BLaER1 treated with 17β-estradiol and CSF1 and Interleukin-3, amounts not matched to agents 10 nM and 100 nM (cell line): Measurements from ENCODE around the gene AKT3.
"Not testable (repeated sequence)": the region's sequence is repeated elsewhere in the genome, so short reads cannot be mapped to it uniquely, and the experiment has no call there.

Source experiments
- H3K27ac ChIP-seq, 11 experiments: shearing (Covaris generic); formaldehyde crosslinking; 2 replicates each; pipeline ENCODE4 v1.8.1; 2022
- H3K27me3 ChIP-seq, 11 experiments: shearing (Covaris generic); formaldehyde crosslinking; 2 replicates each; pipeline ENCODE4 v1.8.1; 2022
- H3K36me3 ChIP-seq, 11 experiments: shearing (Covaris generic); formaldehyde crosslinking; 2 replicates each; pipeline ENCODE4 v1.8.1; 2022
- H3K4me1 ChIP-seq, 10 experiments: shearing (Covaris generic); formaldehyde crosslinking; 2 replicates each; pipeline ENCODE4 v1.8.1; 2022
- H3K4me2 ChIP-seq, 11 experiments: shearing (Covaris generic); formaldehyde crosslinking; 2 replicates each; pipeline ENCODE4 v1.8.1; 2022
- H3K4me3 ChIP-seq, 10 experiments: shearing (Covaris generic); formaldehyde crosslinking; 2 replicates each; pipeline ENCODE4 v1.8.1; 2022
- H3K9ac ChIP-seq, 11 experiments: shearing (Covaris generic); formaldehyde crosslinking; 2 replicates each; pipeline ENCODE4 v1.8.1; 2022
- H3K9me3 ChIP-seq, 11 experiments: shearing (Covaris generic); formaldehyde crosslinking; replicated peaks in 1 of 11; 2 replicates each; pipeline ENCODE4 v1.8.1; 2022
- H4K20me1 ChIP-seq, 11 experiments: shearing (Covaris generic); formaldehyde crosslinking; 2 replicates each; pipeline ENCODE4 v1.8.1; 2022
- Cebpa-rat ChIP-seq, 11 experiments: shearing (Covaris generic); IDR thresholded peaks; 2 replicates each; pipeline ENCODE4 v1.8.1; 2022

AKT3 gene

DNA sequence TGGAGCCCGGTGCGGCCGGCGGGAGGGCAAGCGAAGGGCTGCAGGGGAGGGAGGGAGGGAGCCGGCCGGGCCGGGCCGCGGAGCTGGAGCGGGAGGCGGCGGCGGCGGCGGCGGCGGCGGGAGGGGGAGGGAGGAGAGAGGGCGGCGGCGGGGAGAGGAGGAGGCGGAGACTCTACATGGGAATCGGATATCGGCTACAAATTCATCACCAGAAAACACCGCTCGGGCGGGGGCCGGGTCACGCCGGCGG is at the start of gene AKT3:
Gene AKT3, minus strand, starts transcription at position 42 of the 250 bp plus-strand sequence. CDS start 7,073 bp downstream, outside the sequence.
- Histone ChIP-seq H4K20me1 (peaks cover 0 to 37% (median 18%) of the 10 kb centered on the region in 11 experiments; a peak in 11 of 22 replicates), H3K27me3 (no peaks in the 10 kb centered on the region; a peak in 3 of 22 replicates), H3K36me3 (no peaks in the 10 kb centered on the region), H3K9me3 (no peaks in the 10 kb centered on the region), H3K27ac (peak within 1 kb of the TSS; percentile 86 to 96 (median 92)), H3K4me1 (peaks cover 13 to 30% (median 24%) of the 10 kb centered on the region in 10 experiments), H3K4me3 (peak within 1 kb of the TSS; percentile 72 to 92 (median 80)), H3K9ac (peak within 1 kb of the TSS; percentile 88 to 95 (median 91)), H3K4me2 (peak within 1 kb of the TSS; percentile 80 to 96 (median 89))
- no peak for TF ChIP-seq Cebpa-rat (IDR thresholded peaks at IDR 0.05)

DNA sequence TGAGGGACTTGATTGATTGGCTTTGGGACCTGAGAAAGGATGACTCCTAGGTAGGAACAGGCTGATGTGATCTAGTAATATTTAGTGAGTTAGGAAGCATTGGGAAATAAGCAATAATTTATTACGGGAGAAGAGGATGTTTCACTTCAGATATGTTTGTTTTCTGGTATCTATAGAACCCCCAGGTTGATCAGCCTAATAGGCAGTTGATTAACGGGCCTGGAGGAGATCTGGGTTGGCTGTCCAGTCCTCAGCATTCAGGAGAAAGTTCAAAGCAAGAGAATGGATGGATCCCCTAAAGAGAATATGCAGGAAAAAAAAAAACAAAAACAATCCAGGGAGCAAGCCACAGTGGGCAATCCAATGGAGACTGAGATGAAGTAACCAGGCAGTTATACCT is 48.2 kb upstream of the AKT3 start:
- no peak overlapping the region for H3K4me2 ChIP-seq
- no peak for TF ChIP-seq Cebpa-rat (IDR thresholded peaks at IDR 0.05)
- no peaks in the 10 kb centered on the region for H4K20me1 ChIP-seq
- H3K4me1 ChIP-seq: no peaks in the 10 kb centered on the region
- H3K27ac ChIP-seq: no peak overlapping the region
- no peaks in the 10 kb centered on the region for H3K36me3 ChIP-seq
- H3K9ac ChIP-seq: no peak overlapping the region
- no peak overlapping the region for H3K4me3 ChIP-seq
- H3K9me3 ChIP-seq: no peaks in the 10 kb centered on the region
- H3K27me3 ChIP-seq: no peaks in the 10 kb centered on the region

DNA sequence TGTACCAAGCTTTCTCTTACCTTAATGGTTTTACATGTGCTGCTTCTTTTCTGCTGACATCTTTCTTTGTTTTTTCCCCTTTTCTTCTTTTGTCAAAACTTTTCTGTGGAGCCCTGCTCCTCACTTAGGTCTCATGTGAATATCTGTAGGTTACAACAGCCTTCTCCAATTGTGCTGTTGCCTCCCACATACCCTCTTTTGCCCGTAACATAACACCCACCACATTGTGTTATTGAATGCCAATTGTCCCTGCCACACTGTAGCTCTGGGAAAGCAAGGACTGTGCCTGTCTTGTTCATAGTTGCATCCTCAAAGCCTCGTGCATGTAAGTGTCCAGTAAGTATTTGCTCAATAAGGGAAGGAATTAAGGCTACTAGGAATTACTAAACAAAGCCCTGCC is 46.3 kb upstream of the AKT3 start:
- Histone ChIP-seq H3K4me2 (no peak overlapping the region), H3K27ac (no peak overlapping the region), H3K4me1 (no peaks in the 10 kb centered on the region), H3K4me3 (no peak overlapping the region), H3K9ac (no peak overlapping the region), H4K20me1 (no peaks in the 10 kb centered on the region), H3K27me3 (no peaks in the 10 kb centered on the region), H3K36me3 (no peaks in the 10 kb centered on the region), H3K9me3 (no peaks in the 10 kb centered on the region)
- TF ChIP-seq Cebpa-rat (IDR thresholded peaks at IDR 0.05): no peak

DNA sequence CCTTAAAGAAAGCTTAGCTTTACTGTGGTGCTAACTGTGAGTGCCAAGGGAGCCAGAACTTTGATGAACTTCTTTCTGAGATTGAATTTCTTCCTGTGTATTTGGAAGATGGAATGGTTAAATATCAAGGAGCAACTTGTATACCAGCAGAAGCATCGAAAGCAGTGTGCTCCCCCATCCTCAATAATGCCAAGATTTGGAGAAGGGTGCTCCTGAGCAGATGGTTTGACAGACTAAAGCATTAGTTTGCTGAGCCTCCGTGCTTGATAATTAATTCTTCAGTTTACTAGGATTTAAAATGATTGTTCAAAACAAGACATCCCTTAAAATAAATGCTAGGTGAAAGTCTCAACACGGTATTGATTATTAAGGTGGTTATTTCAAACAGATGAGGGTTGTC is 42.4 kb upstream of the AKT3 start:
- H3K27me3 ChIP-seq: no peaks in the 10 kb centered on the region
- no peaks in the 10 kb centered on the region for H3K9me3 ChIP-seq
- H3K27ac ChIP-seq: no peak overlapping the region
- TF ChIP-seq Cebpa-rat (IDR thresholded peaks at IDR 0.05): no peak
- H3K36me3 ChIP-seq: no peaks in the 10 kb centered on the region
- H3K4me3 ChIP-seq: no peak overlapping the region
- no peak overlapping the region for H3K9ac ChIP-seq
- no peaks in the 10 kb centered on the region for H4K20me1 ChIP-seq
- H3K4me1 ChIP-seq: 0 out of 20 replicates have a peak, but pooled peaks cover 0 to 5% (median 0%) of the 10 kb centered on the region in 10 experiments
- no peak overlapping the region for H3K4me2 ChIP-seq

DNA sequence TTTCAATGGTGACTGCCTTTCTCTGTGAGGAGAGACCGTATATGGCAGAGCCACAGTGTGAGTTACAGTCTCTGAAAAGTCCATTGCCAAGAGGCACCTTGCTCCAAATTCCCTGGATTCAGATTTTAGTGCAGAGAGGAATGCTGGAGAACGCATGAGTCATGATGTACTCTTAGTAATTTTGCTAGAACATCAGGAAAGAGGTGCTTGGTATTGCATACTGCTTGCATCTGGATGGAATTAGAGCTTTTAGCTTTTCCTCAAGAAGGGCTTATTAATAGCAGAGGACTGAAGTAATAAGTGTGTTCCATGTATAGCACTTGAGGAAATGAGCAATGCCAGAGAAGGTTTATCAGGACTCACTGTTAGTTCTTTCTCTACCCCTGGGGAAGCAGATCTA is 40.5 kb upstream of the AKT3 start:
- Histone ChIP-seq H4K20me1 (no peaks in the 10 kb centered on the region), H3K4me3 (no peak overlapping the region), H3K4me1 (0 out of 20 replicates have a peak, but pooled peaks cover 0 to 5% (median 0%) of the 10 kb centered on the region in 10 experiments), H3K27me3 (no peaks in the 10 kb centered on the region), H3K4me2 (no peak overlapping the region), H3K9me3 (no peaks in the 10 kb centered on the region), H3K9ac (no peak overlapping the region), H3K36me3 (no peaks in the 10 kb centered on the region), H3K27ac (no peak overlapping the region)
- TF ChIP-seq Cebpa-rat (IDR thresholded peaks at IDR 0.05): no peak

DNA sequence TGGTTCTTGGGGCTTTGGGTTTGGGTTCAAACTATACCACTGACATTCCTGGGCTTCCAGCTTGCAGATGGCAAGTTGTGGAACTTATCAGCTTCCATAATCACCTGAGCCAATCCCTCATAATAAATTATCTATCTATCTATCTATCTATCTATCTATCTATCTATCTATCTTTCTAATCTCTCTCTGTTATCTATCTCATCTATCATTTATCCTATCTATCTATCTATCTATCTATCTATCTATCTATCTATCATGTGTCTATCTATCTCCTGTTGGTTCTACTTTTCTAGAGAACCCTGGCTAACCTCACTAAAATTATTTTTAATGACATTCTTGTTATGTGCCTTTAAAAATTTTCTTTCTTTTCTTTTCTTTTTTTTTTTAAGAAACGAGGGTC is 35.8 kb upstream of the AKT3 start:
- no peak overlapping the region for H3K9ac ChIP-seq

DNA sequence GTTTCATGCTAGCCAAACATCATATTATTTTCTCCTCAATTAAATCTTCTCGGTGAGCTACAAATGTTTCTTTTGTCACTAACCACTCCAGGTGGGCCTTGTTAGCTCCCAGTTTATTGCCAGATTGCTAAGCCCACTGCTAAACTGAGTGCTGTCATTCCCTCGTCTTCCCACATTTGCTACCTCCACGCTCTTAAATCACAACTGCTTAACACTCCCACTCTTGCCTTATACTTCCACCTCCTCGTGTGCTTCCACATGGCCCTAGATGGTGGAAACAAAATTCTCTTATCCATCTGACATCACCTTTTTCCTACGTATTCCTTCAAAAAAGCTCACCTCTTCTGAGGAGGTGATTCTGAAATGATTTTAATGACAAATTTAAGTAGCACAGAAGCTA is 34.6 kb upstream of the AKT3 start:
- Histone ChIP-seq H3K4me1 (0 out of 20 replicates have a peak, but pooled peaks cover 0 to 5% (median 0%) of the 10 kb centered on the region in 10 experiments), H3K9me3 (peaks cover 0 to 8% (median 0%) of the 10 kb centered on the region in 11 experiments; a peak in 2 of 22 replicates), H3K36me3 (no peaks in the 10 kb centered on the region), H3K27ac (no peak overlapping the region), H3K4me2 (no peak overlapping the region), H3K27me3 (no peaks in the 10 kb centered on the region), H3K9ac (no peak overlapping the region), H4K20me1 (no peaks in the 10 kb centered on the region), H3K4me3 (no peak overlapping the region)
- no peak for TF ChIP-seq Cebpa-rat (IDR thresholded peaks at IDR 0.05)

More for the DNA sequence above, 35.8 kb upstream of the AKT3 start:
- H3K4me2 ChIP-seq: no peak overlapping the region
- no peak for TF ChIP-seq Cebpa-rat (IDR thresholded peaks at IDR 0.05)
- H3K27me3 ChIP-seq: no peaks in the 10 kb centered on the region
- H3K4me1 ChIP-seq: 0 out of 20 replicates have a peak, but pooled peaks cover 0 to 5% (median 0%) of the 10 kb centered on the region in 10 experiments
- no peaks in the 10 kb centered on the region for H3K36me3 ChIP-seq
- H3K9me3 ChIP-seq: peaks cover 0 to 8% (median 0%) of the 10 kb centered on the region in 11 experiments; a peak in 1 of 22 replicates
- H3K27ac ChIP-seq: no peak overlapping the region
- H4K20me1 ChIP-seq: no peaks in the 10 kb centered on the region
- no peak overlapping the region for H3K4me3 ChIP-seq

DNA sequence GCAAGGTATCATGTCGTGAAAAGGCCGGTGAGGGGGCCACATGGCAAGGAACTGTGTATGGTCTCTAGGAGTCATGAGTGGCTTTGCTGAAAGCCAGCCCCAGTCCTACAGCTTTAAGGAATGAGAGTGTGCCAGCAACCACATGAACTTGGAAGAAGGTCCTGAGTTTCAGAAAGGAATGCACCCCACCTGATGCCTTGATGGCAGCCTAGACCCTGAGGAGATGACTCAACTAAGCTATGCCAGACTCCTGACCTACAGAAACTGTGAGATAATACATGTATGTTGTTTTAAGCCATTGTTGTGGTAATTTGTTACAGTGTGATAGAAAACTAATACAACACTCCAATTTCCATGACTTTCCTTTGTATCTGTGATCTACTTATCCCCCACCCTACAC is 33.5 kb upstream of the AKT3 start:
- peaks cover 0 to 8% (median 0%) of the 10 kb centered on the region in 11 experiments; a peak in 2 of 22 replicates for H3K9me3 ChIP-seq
- H4K20me1 ChIP-seq: no peaks in the 10 kb centered on the region
- no peak overlapping the region for H3K4me2 ChIP-seq
- H3K4me3 ChIP-seq: no peak overlapping the region
- TF ChIP-seq Cebpa-rat (IDR thresholded peaks at IDR 0.05): no peak
- no peaks in the 10 kb centered on the region for H3K27me3 ChIP-seq
- H3K36me3 ChIP-seq: no peaks in the 10 kb centered on the region
- no peak overlapping the region for H3K9ac ChIP-seq
- no peak overlapping the region for H3K27ac ChIP-seq
- no peaks in the 10 kb centered on the region for H3K4me1 ChIP-seq

DNA sequence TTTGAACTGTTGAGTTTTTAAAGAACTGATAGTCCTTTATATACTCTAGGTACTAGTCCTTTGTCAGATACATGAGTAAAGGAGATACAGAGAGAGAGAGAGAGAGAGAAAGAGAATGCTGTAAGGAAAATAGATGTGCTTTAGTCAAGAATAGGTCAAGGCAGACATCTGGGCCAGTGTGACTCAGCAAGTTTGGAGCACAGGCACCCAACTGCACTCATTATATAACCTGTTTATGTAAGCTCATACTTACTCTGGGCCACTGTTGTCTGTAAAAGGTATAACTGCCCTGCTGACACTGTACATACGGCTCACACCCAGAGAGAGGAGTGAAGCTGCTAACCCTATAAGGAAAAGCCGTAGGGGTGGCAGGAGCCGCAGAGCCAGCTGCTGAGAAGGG is 32.2 kb upstream of the AKT3 start:
- Histone ChIP-seq H3K36me3 (no peaks in the 10 kb centered on the region), H4K20me1 (no peaks in the 10 kb centered on the region)

DNA sequence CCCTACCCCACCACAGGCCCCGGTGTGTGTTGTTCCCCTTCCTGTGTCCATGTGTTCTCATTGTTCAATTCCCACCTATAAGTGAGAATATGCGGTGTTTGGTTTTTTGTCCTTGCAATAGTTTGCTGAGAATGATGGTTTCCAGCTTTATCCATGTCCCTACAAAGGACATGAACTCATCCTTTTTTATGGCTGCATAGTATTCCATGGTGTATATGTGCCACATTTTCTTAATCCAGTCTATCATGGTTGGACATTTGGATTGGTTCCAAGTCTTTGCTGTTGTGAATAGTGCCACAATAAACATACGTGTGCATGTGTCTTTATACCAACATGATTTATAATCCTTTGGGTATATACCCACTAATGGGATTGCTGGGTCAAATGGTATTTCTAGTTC is 27.0 kb upstream of the AKT3 start:
- peaks cover 24 to 41% (median 35%) of the 10 kb centered on the region in 11 experiments for H3K9me3 ChIP-seq
- H4K20me1 ChIP-seq, H3K4me3 ChIP-seq, H3K27me3 ChIP-seq, H3K36me3 ChIP-seq, H3K4me2 ChIP-seq, H3K27ac ChIP-seq, H3K9ac ChIP-seq, H3K4me1 ChIP-seq: not testable (repeated sequence)

More for the DNA sequence above, 32.2 kb upstream of the AKT3 start:
- Histone ChIP-seq H3K9ac (no peak overlapping the region), H3K4me2 (no peak overlapping the region), H3K4me1 (no peaks in the 10 kb centered on the region), H3K4me3 (no peak overlapping the region), H3K9me3 (peaks cover 0 to 8% (median 0%) of the 10 kb centered on the region in 11 experiments; a peak in 2 of 22 replicates), H3K27me3 (no peaks in the 10 kb centered on the region), H3K27ac (no peak overlapping the region)
- TF ChIP-seq Cebpa-rat (IDR thresholded peaks at IDR 0.05): no peak
